Measurements from ENCODE around the gene BCL7C. TPM values are rescaled to one million over a fixed set of nuclear protein-coding genes. Genes with fewer than 3 reads are reported as not detected.

Gene BCL7C
- total and polyA plus RNA-seq, 12 donors, result 7.7 to 88.3 (median 33.9) TPM

DNA sequence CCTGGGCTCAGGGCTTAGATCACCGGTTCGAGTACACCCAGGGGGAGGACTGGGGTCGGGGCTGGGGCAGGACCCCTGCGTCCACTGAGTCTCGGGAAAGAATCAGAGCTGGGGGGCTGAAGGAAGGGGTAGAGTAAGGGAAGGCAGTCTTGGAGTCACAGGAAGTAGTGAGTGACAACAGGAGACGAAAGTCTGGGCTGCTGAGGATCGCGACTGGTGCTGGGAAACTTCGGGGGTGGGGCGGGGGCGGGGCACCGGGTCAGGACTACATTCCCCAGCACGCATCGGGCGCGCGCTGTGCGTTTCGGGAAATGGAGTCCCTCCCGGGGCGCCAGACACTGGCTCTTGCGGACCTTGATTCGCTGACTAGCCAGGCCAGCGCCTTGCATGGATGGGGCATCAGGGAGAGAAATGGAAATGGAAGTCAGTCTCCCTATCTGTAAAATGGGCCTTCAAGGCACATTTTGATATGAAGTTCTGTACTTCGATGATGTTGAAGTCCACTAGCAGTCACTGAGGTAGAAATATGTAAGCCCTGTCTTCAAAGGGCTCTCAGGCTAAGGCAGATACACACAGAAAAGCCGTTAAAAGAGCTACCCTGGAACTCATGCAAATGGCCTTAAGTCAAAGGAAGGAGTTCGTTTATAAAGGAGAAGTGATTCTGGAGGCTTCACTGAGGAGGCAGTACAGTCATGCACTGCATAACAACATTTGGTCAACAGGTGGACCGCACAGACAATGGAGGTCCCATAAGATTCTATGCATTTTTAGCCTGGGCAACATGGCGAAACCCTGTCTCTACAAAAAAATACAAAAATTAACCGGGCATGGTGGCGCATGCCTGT lies 3.2 kb upstream of the BCL7C start:
- Histone ChIP-seq H3K4me1 (replicated peaks in 1 of 2) (peaks cover 15 to 46% of the 10 kb centered on the region in 2 donors), H3K36me3 (replicated peaks in 1 of 2) (no peaks in the 10 kb centered on the region), H3K4me3 (peak overlapping the region in 3 of 4 donors; percentile 7 to 61 (median 51)), H3K27me3 (no peaks in the 10 kb centered on the region), H3K27ac (peak overlapping the region; percentile 95 to 98 (median 97)), H3K9me3 (replicated peaks in 1 of 3) (no peaks in the 10 kb centered on the region)
- peak; percentile 90 to 97 (median 94) for DNase-seq
- peak in 1 of 2 donors; percentile 65 for TF ChIP-seq POLR2A (IDR thresholded peaks at IDR 0.05)
- TF ChIP-seq, protein P1, sequence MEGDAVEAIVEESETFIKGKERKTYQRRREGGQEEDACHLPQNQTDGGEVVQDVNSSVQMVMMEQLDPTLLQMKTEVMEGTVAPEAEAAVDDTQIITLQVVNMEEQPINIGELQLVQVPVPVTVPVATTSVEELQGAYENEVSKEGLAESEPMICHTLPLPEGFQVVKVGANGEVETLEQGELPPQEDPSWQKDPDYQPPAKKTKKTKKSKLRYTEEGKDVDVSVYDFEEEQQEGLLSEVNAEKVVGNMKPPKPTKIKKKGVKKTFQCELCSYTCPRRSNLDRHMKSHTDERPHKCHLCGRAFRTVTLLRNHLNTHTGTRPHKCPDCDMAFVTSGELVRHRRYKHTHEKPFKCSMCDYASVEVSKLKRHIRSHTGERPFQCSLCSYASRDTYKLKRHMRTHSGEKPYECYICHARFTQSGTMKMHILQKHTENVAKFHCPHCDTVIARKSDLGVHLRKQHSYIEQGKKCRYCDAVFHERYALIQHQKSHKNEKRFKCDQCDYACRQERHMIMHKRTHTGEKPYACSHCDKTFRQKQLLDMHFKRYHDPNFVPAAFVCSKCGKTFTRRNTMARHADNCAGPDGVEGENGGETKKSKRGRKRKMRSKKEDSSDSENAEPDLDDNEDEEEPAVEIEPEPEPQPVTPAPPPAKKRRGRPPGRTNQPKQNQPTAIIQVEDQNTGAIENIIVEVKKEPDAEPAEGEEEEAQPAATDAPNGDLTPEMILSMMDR (IDR thresholded peaks at IDR 0.05), result no peak
- WGBS, 4 donors, result 15 to 21% (median 17%) methylated on average over 24 to 31 of the region's 31 CpGs
- intact Hi-C loops (cut with DNase I), result no loop called here

DNA sequence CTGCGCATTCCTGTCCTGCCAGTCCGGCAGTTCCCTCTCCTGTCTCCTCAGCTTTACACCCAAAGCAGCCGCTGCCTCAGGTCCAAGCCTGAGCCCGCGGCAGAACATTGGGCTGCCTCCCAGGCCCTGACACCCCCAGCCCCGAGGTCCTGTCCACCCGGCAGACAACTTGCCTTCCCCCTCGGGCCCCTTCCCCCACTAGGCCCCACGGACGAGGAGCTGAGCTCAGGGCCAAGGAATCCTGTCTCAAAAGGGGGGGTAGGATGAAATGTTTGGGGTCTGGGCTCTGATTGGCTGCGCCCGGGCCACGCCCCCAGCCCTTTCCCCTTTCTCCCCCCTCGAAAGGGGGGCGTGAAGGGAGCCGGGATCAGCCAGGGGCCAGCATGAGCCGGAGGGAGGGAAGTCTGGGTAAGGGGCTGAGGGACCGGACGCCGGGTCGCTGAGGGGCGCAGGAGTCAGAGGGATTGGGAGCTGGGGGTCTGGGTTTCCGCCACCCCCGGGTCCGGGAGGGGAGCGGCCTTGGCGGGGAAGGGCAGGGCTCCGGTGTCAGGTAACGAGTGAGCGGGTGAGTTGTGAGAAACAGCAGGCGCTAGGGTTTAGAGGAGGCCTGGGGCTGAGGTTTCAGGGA lies 2.5 kb upstream of the BCL7C start, which contains the start of gene CTF1:
Gene CTF1 (plus strand): TSS at position 354 of the 628 bp plus-strand sequence. CDS start 30 bp downstream, at position 384.
- Histone ChIP-seq H3K27me3 (no peaks in the 10 kb centered on the region), H3K27ac (peak within 1 kb of the TSS; percentile 95 to 98 (median 97)), H3K9me3 (replicated peaks in 1 of 3) (no peaks in the 10 kb centered on the region), H3K36me3 (replicated peaks in 1 of 2) (no peaks in the 10 kb centered on the region), H3K4me3 (peak within 1 kb of the TSS in 3 of 4 donors; percentile 7 to 61 (median 51)), H3K4me1 (replicated peaks in 1 of 2) (peaks cover 12 to 41% of the 10 kb centered on the region in 2 donors)
- 4 to 8% (median 6%) methylated on average over 17 to 31 of the region's 31 CpGs for WGBS, 4 donors
- DNase-seq, result peak; percentile 71 to 82 (median 77)
- TF ChIP-seq POLR2A (IDR thresholded peaks at IDR 0.05), result peak in 1 of 2 donors; percentile 54
- TF ChIP-seq, protein P1 (IDR thresholded peaks at IDR 0.05), result no peak
- intact Hi-C loops (cut with DNase I), result no loop called here

DNA sequence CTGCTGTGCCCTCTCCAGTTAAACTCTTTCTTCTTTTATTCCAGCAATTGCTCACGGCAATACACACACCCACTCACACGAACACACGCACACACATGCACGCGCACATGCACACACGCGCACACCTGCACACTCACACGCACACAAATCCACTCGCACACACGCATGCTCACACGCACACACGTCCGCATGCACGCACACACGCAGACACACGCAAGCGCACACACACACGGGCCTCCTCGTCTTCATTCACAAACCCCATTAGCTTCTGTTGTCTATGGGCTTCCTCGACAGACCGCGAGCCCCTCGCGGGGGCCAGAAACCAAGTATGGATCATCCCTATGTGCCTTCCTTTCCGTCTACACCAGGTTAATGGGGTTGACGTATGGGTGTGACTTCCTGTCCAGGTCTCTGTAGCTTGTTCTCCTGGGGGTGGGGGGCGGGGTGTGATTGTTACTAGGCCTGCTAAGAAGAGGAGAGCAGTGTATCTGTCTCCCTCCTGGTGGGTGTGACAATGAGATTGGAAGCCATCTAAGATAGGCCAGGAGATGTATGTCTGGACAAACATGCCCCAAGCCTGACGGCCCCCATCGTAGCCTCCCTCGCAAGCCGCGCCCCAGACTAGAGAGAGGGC lies 1.9 kb upstream of the BCL7C start:
- Histone ChIP-seq H3K27ac (peak overlapping the region; percentile 95 to 98 (median 97)), H3K9me3 (replicated peaks in 1 of 3) (no peaks in the 10 kb centered on the region), H3K36me3 (replicated peaks in 1 of 2) (no peaks in the 10 kb centered on the region), H3K4me3 (peak overlapping the region in 2 of 4 donors; percentile 51 to 61), H3K27me3 (no peaks in the 10 kb centered on the region), H3K4me1 (replicated peaks in 1 of 2) (peaks cover 9 to 40% of the 10 kb centered on the region in 2 donors)
- no peak for TF ChIP-seq POLR2A (IDR thresholded peaks at IDR 0.05)
- TF ChIP-seq, protein P1 (IDR thresholded peaks at IDR 0.05), result no peak
- intact Hi-C loops (cut with DNase I), result no loop called here
- WGBS, 4 donors, result 62 to 77% (median 71%) methylated on average over 26 to 32 of the region's 32 CpGs
- DNase-seq, result peak in 1 of 7 donors; percentile 27

Data from adrenal gland (tissue), 12 donors.